ENCODE data around the gene LIPE.

Gene LIPE

DNA sequence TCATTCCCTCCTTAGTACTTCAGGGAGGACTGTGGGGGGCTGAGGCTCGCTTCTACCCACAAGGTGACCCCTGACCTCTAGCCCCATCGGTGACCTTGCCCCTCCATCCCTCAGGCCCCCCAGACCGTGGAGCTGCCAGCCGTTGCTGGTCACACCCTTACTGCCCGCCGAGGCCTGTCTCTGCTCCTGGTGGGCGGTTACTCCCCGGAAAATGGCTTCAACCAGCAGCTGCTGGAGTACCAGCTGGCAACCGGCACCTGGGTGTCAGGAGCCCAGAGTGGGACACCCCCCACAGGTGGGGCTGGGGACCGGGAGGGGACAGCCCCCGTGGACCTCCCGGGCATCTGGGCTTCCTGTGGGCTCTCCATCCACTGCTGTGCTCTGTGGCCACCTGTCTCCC lies 69.9 kb downstream of the LIPE start:
- peaks cover 2 to 3% of the 10 kb centered on the region in 2 donors for H3K4me1 Mint-ChIP-seq (ENCODE audit: low read depth in 2 of 2)
- H3K4me3 Mint-ChIP-seq = no peak overlapping the region
- H3K9me3 Mint-ChIP-seq = no peaks in the 10 kb centered on the region
- ATAC-seq (replicated peaks) = no peak
- DNase-seq = no peak
- H3K36me3 Mint-ChIP-seq (ENCODE audit: insufficient read depth) = peaks cover 6% of the 10 kb centered on the region
- H3K27me3 Mint-ChIP-seq = no peaks in the 10 kb centered on the region
- H3K27ac Mint-ChIP-seq = no peak overlapping the region

DNA sequence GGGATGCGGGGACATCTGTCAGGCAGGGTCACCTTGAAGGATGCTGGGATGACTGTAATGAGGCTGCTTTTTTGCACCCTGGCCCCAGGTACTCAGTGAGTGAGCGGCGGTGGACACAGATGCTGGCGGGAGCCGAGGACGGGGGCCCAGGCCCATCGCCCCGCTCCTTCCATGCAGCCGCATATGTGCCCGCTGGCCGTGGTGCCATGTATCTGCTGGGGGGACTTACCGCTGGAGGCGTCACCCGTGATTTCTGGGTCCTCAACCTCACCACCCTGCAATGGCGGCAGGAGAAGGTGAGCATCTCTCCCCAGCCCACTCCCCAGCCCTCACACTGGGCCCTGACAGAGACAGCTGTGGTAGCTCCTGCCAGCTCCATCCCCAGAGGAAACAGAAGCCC lies 70.5 kb downstream of the LIPE start:
- Mint-ChIP-seq H3K4me3 (no peak overlapping the region), H3K27ac (no peak overlapping the region), H3K9me3 (no peaks in the 10 kb centered on the region), H3K27me3 (no peaks in the 10 kb centered on the region), H3K36me3 (ENCODE audit: insufficient read depth) (peaks cover 6% of the 10 kb centered on the region), H3K4me1 (ENCODE audit: low read depth in 2 of 2) (peaks cover 2 to 6% of the 10 kb centered on the region in 2 donors)
- no peak for DNase-seq
- no peak for ATAC-seq (replicated peaks)

DNA sequence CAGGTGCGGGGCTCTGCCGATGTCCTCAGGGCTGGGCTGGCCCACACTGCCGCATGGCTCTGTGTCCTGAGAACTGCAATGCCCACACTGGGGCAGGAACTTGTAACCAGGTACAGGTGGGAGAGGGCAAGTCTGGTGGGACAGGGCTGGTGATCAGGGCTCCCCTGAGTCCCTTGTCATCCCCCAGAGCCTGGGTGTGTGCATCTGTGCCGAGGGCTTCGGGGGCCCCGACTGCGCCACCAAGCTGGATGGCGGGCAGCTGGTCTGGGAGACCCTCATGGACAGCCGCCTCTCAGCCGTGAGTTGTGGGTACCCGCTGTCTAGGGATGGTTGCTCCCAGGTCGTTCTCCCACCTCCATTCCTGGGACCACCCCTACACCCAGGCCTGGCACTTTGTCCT lies 71.3 kb downstream of the LIPE start:
- Mint-ChIP-seq H3K27me3 (no peaks in the 10 kb centered on the region), H3K9me3 (no peaks in the 10 kb centered on the region), H3K4me3 (no peak overlapping the region), H3K27ac (no peak overlapping the region), H3K4me1 (ENCODE audit: low read depth in 2 of 2) (peaks cover 2 to 7% of the 10 kb centered on the region in 2 donors), H3K36me3 (ENCODE audit: insufficient read depth) (peaks cover 6% of the 10 kb centered on the region)
- no peak for DNase-seq
- ATAC-seq (replicated peaks) = no peak

DNA sequence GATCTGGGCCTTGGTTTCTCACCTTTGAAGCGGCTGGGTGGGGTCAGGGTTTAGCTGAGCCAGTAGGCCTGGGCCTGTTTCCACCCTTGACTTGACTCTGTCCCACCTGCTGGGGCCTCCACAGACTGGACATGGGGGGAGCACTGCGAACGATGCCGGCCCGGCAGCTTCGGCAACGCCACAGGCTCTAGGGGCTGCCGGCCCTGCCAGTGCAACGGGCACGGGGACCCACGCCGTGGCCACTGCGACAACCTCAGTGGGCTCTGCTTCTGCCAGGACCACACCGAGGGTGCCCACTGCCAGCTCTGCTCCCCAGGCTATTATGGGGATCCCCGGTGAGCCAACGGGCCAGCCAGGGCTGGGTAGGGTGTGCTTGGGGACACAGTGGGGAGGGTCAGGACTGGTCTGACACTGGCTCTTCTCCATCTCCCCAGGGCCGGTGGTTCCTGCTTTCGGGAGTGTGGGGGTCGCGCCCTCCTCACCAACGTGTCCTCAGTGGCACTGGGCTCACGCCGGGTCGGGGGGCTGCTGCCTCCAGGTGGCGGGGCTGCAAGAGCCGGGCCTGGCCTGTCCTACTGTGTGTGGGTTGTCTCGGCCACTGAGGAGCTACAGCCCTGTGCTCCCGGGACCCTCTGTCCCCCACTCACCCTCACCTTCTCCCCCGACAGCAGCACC lies 73.7 kb downstream of the LIPE start:
- ATAC-seq (replicated peaks) (no peak), DNase-seq (no peak)
- Mint-ChIP-seq H3K4me3 (no peak overlapping the region), H3K27me3 (no peaks in the 10 kb centered on the region), H3K27ac (peak overlapping the region; percentile 44 to 61), H3K9me3 (no peaks in the 10 kb centered on the region), H3K36me3 (ENCODE audit: insufficient read depth) (peaks cover 6% of the 10 kb centered on the region), H3K4me1 (ENCODE audit: low read depth in 2 of 2) (peaks cover 2 to 7% of the 10 kb centered on the region in 2 donors)

DNA sequence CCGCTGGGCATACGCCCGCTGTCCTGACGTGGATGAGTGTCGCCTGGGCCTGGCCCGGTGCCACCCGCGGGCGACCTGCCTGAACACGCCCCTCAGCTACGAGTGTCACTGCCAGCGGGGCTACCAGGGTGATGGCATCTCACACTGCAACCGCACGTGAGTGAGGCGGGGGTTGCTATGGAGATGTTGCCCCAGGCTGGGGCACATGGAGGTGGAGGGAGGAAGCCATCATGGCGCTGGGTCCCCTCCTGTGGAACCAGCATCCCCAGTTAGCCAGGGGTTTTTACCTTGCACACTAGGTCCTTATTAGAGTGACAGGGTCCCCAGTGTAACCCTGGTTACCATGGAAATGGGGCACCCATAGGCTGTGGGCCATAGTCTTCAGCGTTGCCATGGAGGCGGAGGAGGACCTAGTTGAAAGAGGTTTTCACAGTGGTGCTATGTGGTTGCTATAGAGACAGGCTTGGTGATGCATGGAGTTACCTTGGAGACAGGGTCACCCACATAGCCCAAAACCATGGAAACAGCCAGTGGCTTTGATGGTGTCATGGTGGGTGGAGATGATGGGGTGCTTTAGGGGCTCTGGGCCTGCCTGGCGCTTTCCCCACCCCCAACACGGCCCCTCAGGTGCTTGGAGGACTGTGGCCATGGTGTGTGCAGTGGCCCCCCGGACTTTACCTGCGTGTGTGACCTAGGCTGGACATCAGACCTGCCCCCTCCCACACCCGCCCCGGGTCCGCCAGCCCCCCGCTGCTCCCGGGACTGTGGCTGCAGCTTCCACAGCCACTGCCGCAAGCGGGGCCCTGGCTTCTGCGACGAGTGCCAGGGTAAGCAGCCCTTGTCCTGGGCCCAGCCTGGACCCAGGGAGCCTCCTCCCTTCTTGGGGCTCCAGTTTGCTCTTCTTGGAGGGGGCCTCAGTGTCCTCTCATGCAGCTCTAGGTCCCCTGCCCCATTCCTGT lies 74.6 kb downstream of the LIPE start:
- peak overlapping the region; percentile 44 to 61 for H3K27ac Mint-ChIP-seq
- DNase-seq = peak in 1 of 3 experiments; percentile 7

More for the DNA sequence above, 74.6 kb downstream of the LIPE start:
- no peaks in the 10 kb centered on the region for H3K9me3 Mint-ChIP-seq
- H3K36me3 Mint-ChIP-seq (ENCODE audit: insufficient read depth) = no peaks in the 10 kb centered on the region
- peak; percentile 76 for ATAC-seq (replicated peaks)
- H3K27me3 Mint-ChIP-seq = no peaks in the 10 kb centered on the region
- H3K4me3 Mint-ChIP-seq = no peak overlapping the region
- H3K4me1 Mint-ChIP-seq (ENCODE audit: low read depth in 2 of 2) = peaks cover 2 to 7% of the 10 kb centered on the region in 2 donors
